NCI-H1930 (cell line): ENCODE data around the gene BBS12.

Source experiments
- DNase-seq, 2 experiments: peaks; one replicate each; lab custom pipeline; 2025; lab: John Stamatoyannopoulos, UW

The BBS12 gene

GRCh38 chr4:122715221-122715620, 17.3 kb upstream of the BBS12 start:
- DNase-seq, result no peak

- DNase-seq, result peak in 1 of 2 experiments; percentile 41
These were observed 15.6 kb upstream of the BBS12 start for GRCh38 chr4:122716825-122717448.

- DNase-seq, result no peak
These were observed 14.2 kb upstream of the BBS12 start for GRCh38 chr4:122718281-122718680.

GRCh38 chr4:122722256-122722655, 10.2 kb upstream of the BBS12 start:
- DNase-seq, result no peak

- DNase-seq, result no peak
These were observed 3.6 kb upstream of the BBS12 start for GRCh38 chr4:122728856-122729255.

- no peak for DNase-seq
These were observed 828 bp upstream of the BBS12 start for GRCh38 chr4:122731676-122732075.

- no peak for DNase-seq
These were observed 1.2 kb downstream of the BBS12 start for GRCh38 chr4:122733787-122734120.

GRCh38 chr4:122739174-122739573, 6.7 kb downstream of the BBS12 start:
- no peak for DNase-seq

- no peak for DNase-seq
These were observed 10.7 kb downstream of the BBS12 start for GRCh38 chr4:122742933-122743829.

- DNase-seq, result no peak
These were observed 11.7 kb downstream of the BBS12 start for GRCh38 chr4:122744229-122744628.

- no peak for DNase-seq
These were observed 14.0 kb downstream of the BBS12 start for GRCh38 chr4:122746485-122746965.

- DNase-seq, result no peak
These were observed 14.6 kb downstream of the BBS12 start for GRCh38 chr4:122747068-122747467.

- DNase-seq, result no peak
These were observed 15.4 kb downstream of the BBS12 start for GRCh38 chr4:122747883-122748282.

GRCh38 chr4:122749704-122750454, 17.4 kb downstream of the BBS12 start:
- no peak for DNase-seq

GRCh38 chr4:122755675-122756074, 23.2 kb downstream of the BBS12 start:
- no peak for DNase-seq

- no peak for DNase-seq
These were observed 25.5 kb downstream of the BBS12 start for GRCh38 chr4:122758033-122758432.

GRCh38 chr4:122759639-122760310, 27.3 kb downstream of the BBS12 start:
- no peak for DNase-seq

- no peak for DNase-seq
These were observed 30.0 kb downstream of the BBS12 start for GRCh38 chr4:122762520-122762919.

GRCh38 chr4:122762966-122763716, 30.6 kb downstream of the BBS12 start:
- no peak for DNase-seq

GRCh38 chr4:122764071-122764820, 31.7 kb downstream of the BBS12 start:
- no peak for DNase-seq

- no peak for DNase-seq
These were observed 32.3 kb downstream of the BBS12 start for GRCh38 chr4:122764821-122765215.
